HG03432 (cell line): Measurements from ENCODE around the gene JDP2.

Source experiments
- ATAC-seq: cut with Tn5 transposase; IDR thresholded peaks from one replicate; pipeline ENCODE4 v1.9.1; 2021; ENCODE audit warnings: mild to moderate bottlenecking, moderate library complexity; ENCODE audit not compliant: unreplicated experiment

Gene JDP2

GRCh38 chr14:75511201-75511600 is 83.4 kb downstream of the JDP2 start:
- no peak for ATAC-seq

- ATAC-seq: peak; percentile 46
Measured at GRCh38 chr14:75513911-75514672, 86.3 kb downstream of the JDP2 start.

GRCh38 chr14:75514673-75515628 is 87.1 kb downstream of the JDP2 start:
- ATAC-seq: peak; percentile 56

GRCh38 chr14:75515629-75515996 is 87.8 kb downstream of the JDP2 start:
- peak; percentile 55 for ATAC-seq

- no peak for ATAC-seq
Measured at GRCh38 chr14:75518625-75519024, 90.8 kb downstream of the JDP2 start.

GRCh38 chr14:75519394-75519793 is 91.6 kb downstream of the JDP2 start:
- ATAC-seq: no peak

GRCh38 chr14:75519826-75520728 is 92.3 kb downstream of the JDP2 start:
- ATAC-seq: no peak

GRCh38 chr14:75520852-75521251 is 93.0 kb downstream of the JDP2 start:
- no peak for ATAC-seq

- peak; percentile 30 for ATAC-seq
Measured at GRCh38 chr14:75521415-75522199, 93.8 kb downstream of the JDP2 start.

- peak; percentile 61 for ATAC-seq
Measured at GRCh38 chr14:75522224-75522982, 94.6 kb downstream of the JDP2 start, which contains the start of gene BATF. TSS of gene BATF (plus strand) at chr14:75522469. CDS start at chr14:75522683, 214 bp downstream.

- ATAC-seq: no peak
Measured at GRCh38 chr14:75522983-75523318, 95.1 kb downstream of the JDP2 start.
